A549 treated with AZD9567 at 1 μM for 4 hours (cell line): ENCODE results near the gene WNT7A. TPM values are rescaled to one million over a fixed set of nuclear protein-coding genes. Genes with fewer than 3 reads are reported as not detected.

ENCODE experiments used
- total RNA-seq: library from RNA; stranded (reverse); fragments of 200-300 nt; extraction: Qiagen RNA extraction; gene quantifications from 5 replicates; pipeline ENCODE4 v1.2.3, GENCODE V29; 2022; ENCODE audit not compliant: insufficient read depth

Gene WNT7A
- total RNA-seq = 0.05 to 0.08 TPM (median 0.06 TPM) in 4 of 5 replicates, not detected in the other

DNA sequence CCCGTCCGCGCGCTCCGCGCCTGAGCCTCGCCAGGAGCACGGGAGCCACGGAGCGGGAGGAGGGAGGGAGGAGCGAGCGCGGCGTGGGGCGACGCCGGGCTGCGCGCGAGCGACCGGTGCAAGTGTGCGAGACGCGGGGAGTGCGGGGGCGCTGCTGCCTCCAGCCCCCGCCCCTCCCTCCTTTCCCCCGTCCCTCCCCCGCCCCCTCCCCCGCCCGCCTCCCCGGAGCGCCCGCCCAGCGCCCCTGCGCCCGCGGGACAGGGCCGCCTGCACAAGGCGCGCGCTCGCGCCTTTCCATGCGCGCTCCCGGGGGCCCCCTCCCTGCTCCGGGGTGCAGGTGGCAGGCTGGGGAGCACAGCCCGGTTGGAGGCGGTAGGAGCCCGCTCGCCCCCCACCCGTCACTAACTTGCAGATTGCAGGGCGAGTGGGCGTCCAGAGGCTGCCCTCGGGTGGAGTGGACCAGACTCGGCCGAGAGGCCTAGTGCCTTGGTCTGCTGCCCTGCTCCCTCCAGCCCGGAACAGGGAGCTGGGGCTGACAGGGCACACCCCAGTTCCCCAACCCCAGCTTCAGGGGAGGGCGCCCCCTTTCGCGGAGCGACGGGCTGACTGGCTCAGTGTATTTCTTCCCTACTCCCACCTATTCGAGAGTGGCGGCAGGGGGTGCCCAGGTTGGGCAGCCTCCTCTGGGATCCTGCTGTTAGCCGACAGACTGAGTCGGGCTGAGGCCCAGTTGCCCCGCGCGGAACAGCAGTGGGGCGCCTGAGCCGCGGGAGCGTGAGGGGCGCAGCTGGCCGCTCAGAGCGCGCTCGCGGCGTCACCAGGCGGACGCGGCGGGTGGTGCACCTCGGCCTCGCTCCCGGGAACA, at the start of gene WNT7A:
TSS of gene WNT7A (minus strand) at position 126 of the 865 bp plus-strand sequence. CDS start 255 bp downstream, outside the sequence.

Other genes starting within 250 kb of the WNT7A start
- gene CHCHD4, start 244.8 kb upstream of the WNT7A start, total RNA-seq = 36.7 to 52.3 TPM (median 37.5 TPM) in 5 replicates
- 101 to 117 TPM (median 115 TPM) in 5 replicates for gene TMEM43, start 245.0 kb upstream of the WNT7A start, total RNA-seq